BJ (cell line): ENCODE results near the gene MGME1. TPM values are rescaled to one million over a fixed set of nuclear protein-coding genes. Genes with fewer than 3 reads are reported as not detected.

Experiments used
- CTCF ChIA-PET: fragments of 350-600 bp; formaldehyde crosslinking; extraction: SDS; loops from one replicate; lab custom pipeline; 2021; ENCODE audit warnings: antibody characterized with exemption, inconsistent platforms; lab: Yijun Ruan, JAX
- POLR2A ChIA-PET: fragments of 300-600 bp; sonication (Branson Sonifier 250); formaldehyde crosslinking; extraction: SDS; loops from one replicate; lab custom pipeline; 2021; ENCODE audit warnings: antibody characterized with exemption; lab: Charles Lee
- DNase-seq: peaks from one replicate; pipeline ENCODE4 v3.0.0-alpha.2; 2011; ENCODE audit warnings: low read depth
- H3K27me3 ChIP-seq: 2 replicates; pipeline ENCODE4 v1.6.0; 2011; ENCODE audit warnings: low read length; ENCODE audit not compliant: control insufficient read depth, insufficient read depth
- H3K36me3 ChIP-seq: 2 replicates; pipeline ENCODE4 v1.5.1; 2011; ENCODE audit warnings: low read length; ENCODE audit not compliant: control insufficient read depth, insufficient read depth
- H3K4me3 ChIP-seq: 2 replicates; pipeline ENCODE4 v1.5.1; 2011; ENCODE audit warnings: low read depth, mild to moderate bottlenecking, control low read depth, low read length
- polyA plus RNA-seq: library from polyadenylated mRNA; depleted of rRNA; stranded (reverse); fragments of >200 nt; gene quantifications from 2 replicates; pipeline ENCODE4 v1.2.3, GENCODE V29; 2011
- TF ChIP-seq, protein P1 (sequence below): IDR thresholded peaks from 2 replicates; pipeline ENCODE4 v1.5.1; 2011; ENCODE audit warnings: low read depth, mild to moderate bottlenecking, control low read depth, inconsistent platforms, low read length, moderate library complexity; ENCODE audit not compliant: insufficient read depth

MGME1 gene
- polyA plus RNA-seq, 1 experiment: 7.2 TPM

- TF ChIP-seq, protein P1, sequence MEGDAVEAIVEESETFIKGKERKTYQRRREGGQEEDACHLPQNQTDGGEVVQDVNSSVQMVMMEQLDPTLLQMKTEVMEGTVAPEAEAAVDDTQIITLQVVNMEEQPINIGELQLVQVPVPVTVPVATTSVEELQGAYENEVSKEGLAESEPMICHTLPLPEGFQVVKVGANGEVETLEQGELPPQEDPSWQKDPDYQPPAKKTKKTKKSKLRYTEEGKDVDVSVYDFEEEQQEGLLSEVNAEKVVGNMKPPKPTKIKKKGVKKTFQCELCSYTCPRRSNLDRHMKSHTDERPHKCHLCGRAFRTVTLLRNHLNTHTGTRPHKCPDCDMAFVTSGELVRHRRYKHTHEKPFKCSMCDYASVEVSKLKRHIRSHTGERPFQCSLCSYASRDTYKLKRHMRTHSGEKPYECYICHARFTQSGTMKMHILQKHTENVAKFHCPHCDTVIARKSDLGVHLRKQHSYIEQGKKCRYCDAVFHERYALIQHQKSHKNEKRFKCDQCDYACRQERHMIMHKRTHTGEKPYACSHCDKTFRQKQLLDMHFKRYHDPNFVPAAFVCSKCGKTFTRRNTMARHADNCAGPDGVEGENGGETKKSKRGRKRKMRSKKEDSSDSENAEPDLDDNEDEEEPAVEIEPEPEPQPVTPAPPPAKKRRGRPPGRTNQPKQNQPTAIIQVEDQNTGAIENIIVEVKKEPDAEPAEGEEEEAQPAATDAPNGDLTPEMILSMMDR: no peak
- no peaks in the 10 kb centered on the region for H3K27me3 ChIP-seq
- peaks cover 14% of the 10 kb centered on the region for H3K36me3 ChIP-seq
- no peak overlapping the region for H3K4me3 ChIP-seq
- ChIA-PET POLR2A (no interaction called here), CTCF (interaction anchor here (1.9 to 4.1 kb wide), 4 partner anchors 9 to 330 kb away, joined by 4 to 27 read pairs (median 11); no protein-coding TSS in a partner anchor)
- no peak for DNase-seq
Observed at GRCh38 chr20:17940224-17940971, 28.4 kb upstream of the MGME1 start.

DNA sequence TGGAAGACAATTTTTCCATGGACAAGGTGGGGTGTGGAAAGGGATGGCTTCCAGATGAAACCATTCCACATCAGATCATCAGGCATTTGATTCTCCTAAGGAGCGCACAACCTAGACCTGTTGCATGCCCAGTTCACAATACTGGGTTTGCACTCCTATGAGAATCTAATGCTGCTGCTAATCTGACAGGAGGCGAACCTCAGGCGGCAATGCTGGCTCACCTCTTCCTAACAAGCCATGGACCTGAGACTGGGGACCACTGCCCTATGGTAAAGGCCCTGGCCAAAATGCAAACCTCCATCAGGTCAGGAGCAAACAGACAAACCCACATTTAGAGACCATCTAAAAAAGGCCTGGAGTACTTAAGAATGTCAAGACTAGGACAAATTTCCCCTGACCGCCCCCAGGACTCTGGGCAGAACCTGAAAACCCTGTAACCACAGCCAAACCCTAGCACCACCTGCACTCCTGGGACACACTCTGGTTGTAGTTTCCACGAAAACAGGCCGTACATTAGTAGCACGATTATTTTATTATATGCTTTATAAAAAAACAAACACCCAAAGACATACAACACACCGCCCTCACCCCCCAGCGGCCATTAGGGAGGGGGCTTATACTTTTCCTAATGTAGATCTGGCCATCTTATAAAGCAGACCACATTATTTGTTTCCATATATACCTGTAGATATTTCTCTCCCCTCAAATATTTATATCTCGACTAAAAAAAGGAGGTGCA is 27.6 kb upstream of the MGME1 start:
- TF ChIP-seq, protein P1: no peak
- Histone ChIP-seq H3K27me3 (no peaks in the 10 kb centered on the region), H3K4me3 (no peak overlapping the region), H3K36me3 (peaks cover 19% of the 10 kb centered on the region)
- CTCF ChIA-PET: no interaction called here
- DNase-seq: no peak
- POLR2A ChIA-PET: no interaction called here

DNA sequence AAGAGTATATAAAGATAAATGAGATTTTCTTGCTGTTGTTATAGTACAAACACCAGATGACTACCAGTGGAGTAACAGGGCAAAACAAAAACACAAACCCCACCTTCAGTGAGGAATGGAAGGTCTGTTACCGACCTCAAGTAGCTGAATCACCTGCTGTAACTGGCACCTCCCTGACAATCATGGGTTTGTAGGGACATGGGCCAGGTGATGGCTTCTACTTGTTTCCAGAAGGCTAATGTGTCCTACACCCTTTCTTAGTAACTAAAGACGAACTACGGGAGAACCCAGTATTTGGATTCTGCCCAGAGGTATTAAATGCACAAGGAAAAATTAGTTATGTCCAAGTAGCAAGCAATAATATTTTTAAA is 27.0 kb upstream of the MGME1 start:
- ChIA-PET POLR2A (no interaction called here), CTCF (no interaction called here)
- no peaks in the 10 kb centered on the region for H3K27me3 ChIP-seq
- TF ChIP-seq, protein P1: no peak
- DNase-seq: no peak
- no peak overlapping the region for H3K4me3 ChIP-seq
- peaks cover 19% of the 10 kb centered on the region for H3K36me3 ChIP-seq

- ChIA-PET POLR2A (no interaction called here), CTCF (interaction anchor here (1.1 kb wide), 1 partner anchor 45 kb away, joined by 3 read pairs; no protein-coding TSS in a partner anchor)
- H3K27me3 ChIP-seq: no peaks in the 10 kb centered on the region
- DNase-seq: no peak
- no peak overlapping the region for H3K4me3 ChIP-seq
- peaks cover 20% of the 10 kb centered on the region for H3K36me3 ChIP-seq
- TF ChIP-seq, protein P1: no peak
Observed at GRCh38 chr20:17943343-17943742, 25.5 kb upstream of the MGME1 start.

DNA sequence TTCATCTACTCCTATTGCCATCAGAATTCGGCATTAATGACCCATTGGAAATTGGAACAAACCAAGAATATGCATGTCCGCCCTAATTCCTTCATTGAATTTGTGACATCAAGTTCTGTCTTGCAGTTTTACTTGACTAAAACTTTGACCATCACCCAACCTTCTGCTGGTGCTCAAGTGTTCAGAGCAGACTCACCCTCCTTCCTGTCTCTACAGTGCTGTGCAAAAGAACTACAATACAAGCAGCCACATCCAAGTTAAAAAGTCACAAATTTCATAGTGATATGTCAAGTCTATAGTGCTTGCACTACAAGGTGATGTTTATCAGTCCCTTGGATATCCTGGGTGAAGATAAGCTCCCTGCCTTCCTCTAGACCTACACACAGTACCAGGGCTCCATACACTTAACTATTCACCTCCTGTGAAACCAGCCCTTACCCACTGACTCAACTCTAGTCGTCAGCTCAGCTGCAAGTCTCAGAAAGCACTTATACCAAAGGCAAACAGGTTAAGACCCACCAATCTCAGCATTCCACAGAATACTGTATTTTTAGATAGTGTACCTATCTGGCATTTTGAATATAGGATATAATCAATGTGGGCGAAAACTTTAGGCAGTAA is 23.9 kb upstream of the MGME1 start:
- TF ChIP-seq, protein P1: no peak

More for the DNA sequence above, 23.9 kb upstream of the MGME1 start:
- POLR2A ChIA-PET: no interaction called here
- no peak overlapping the region for H3K4me3 ChIP-seq
- no peak for DNase-seq
- no peaks in the 10 kb centered on the region for H3K27me3 ChIP-seq
- CTCF ChIA-PET: interaction anchor here (0.9 kb wide), 1 partner anchor 47 kb away, joined by 3 read pairs; no protein-coding TSS in a partner anchor
- peaks cover 28% of the 10 kb centered on the region for H3K36me3 ChIP-seq
